ENCODE results near the gene FBXO28.

DNA sequence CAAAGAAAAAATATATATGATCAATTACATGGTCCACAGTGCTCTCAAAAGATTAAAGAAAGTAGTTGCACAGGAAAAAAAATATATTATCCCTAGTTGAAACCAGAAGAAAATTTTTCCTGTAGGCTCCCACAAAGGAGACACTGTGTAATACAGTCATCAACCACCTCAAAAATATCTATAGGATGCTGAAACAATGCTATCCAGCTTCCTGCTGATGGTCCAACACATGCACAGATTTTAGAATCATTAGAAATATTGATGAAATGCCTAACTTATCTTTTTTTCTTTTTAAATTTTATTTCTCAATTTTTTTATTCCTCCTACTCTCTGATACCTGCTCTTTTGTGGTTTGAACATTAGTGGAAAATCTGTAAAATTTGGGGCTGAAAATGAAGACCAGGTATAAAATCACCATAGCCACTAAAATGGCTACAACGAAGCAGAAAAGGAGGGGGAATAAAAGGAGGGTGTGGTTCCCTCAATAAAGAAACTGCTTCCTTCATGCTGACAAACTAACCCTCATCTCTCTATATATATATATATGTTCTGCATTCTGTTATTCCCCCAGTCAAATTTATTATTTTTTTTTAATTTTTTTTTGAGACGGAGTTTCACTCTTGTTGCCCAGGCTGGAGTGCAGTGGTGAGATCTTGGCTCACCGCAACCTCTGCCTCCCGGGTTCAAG is 28.3 kb upstream of the FBXO28 start:
- TF ChIP-seq SMC3 (IDR thresholded peaks at IDR 0.05; ENCODE audit: low read depth, low read length) (no peak), TEAD4 (IDR thresholded peaks at IDR 0.05; ENCODE audit: borderline replicate concordance, insufficient read depth) (no peak), NRF1 (IDR thresholded peaks at IDR 0.05; ENCODE audit: low read depth, low read length) (no peak), RFX5 (IDR thresholded peaks at IDR 0.05; ENCODE audit: low read length) (no peak), EZH2phosphoT487 (IDR thresholded peaks at IDR 0.05; ENCODE audit: borderline replicate concordance, low read depth) (no peak), MXI1 (IDR thresholded peaks at IDR 0.05; ENCODE audit: low read depth, low read length) (no peak), RAD21 (IDR thresholded peaks at IDR 0.05; ENCODE audit: low read length) (no peak), YY1 (IDR thresholded peaks at IDR 0.05; ENCODE audit: low read depth) (no peak), RXRA (IDR thresholded peaks at IDR 0.05; ENCODE audit: borderline replicate concordance, low read depth) (no peak), GATA2 (CRISPR knock-in tag; IDR thresholded peaks at IDR 0.05) (no peak)
- TF ChIP-seq, protein P1, sequence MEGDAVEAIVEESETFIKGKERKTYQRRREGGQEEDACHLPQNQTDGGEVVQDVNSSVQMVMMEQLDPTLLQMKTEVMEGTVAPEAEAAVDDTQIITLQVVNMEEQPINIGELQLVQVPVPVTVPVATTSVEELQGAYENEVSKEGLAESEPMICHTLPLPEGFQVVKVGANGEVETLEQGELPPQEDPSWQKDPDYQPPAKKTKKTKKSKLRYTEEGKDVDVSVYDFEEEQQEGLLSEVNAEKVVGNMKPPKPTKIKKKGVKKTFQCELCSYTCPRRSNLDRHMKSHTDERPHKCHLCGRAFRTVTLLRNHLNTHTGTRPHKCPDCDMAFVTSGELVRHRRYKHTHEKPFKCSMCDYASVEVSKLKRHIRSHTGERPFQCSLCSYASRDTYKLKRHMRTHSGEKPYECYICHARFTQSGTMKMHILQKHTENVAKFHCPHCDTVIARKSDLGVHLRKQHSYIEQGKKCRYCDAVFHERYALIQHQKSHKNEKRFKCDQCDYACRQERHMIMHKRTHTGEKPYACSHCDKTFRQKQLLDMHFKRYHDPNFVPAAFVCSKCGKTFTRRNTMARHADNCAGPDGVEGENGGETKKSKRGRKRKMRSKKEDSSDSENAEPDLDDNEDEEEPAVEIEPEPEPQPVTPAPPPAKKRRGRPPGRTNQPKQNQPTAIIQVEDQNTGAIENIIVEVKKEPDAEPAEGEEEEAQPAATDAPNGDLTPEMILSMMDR (IDR thresholded peaks at IDR 0.05), result no peak
- TF ChIP-seq, protein P2, sequence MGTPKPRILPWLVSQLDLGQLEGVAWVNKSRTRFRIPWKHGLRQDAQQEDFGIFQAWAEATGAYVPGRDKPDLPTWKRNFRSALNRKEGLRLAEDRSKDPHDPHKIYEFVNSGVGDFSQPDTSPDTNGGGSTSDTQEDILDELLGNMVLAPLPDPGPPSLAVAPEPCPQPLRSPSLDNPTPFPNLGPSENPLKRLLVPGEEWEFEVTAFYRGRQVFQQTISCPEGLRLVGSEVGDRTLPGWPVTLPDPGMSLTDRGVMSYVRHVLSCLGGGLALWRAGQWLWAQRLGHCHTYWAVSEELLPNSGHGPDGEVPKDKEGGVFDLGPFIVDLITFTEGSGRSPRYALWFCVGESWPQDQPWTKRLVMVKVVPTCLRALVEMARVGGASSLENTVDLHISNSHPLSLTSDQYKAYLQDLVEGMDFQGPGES (IDR thresholded peaks at IDR 0.05; ENCODE audit: low read depth, low read length), result no peak
- TF ChIP-seq, protein P3, sequence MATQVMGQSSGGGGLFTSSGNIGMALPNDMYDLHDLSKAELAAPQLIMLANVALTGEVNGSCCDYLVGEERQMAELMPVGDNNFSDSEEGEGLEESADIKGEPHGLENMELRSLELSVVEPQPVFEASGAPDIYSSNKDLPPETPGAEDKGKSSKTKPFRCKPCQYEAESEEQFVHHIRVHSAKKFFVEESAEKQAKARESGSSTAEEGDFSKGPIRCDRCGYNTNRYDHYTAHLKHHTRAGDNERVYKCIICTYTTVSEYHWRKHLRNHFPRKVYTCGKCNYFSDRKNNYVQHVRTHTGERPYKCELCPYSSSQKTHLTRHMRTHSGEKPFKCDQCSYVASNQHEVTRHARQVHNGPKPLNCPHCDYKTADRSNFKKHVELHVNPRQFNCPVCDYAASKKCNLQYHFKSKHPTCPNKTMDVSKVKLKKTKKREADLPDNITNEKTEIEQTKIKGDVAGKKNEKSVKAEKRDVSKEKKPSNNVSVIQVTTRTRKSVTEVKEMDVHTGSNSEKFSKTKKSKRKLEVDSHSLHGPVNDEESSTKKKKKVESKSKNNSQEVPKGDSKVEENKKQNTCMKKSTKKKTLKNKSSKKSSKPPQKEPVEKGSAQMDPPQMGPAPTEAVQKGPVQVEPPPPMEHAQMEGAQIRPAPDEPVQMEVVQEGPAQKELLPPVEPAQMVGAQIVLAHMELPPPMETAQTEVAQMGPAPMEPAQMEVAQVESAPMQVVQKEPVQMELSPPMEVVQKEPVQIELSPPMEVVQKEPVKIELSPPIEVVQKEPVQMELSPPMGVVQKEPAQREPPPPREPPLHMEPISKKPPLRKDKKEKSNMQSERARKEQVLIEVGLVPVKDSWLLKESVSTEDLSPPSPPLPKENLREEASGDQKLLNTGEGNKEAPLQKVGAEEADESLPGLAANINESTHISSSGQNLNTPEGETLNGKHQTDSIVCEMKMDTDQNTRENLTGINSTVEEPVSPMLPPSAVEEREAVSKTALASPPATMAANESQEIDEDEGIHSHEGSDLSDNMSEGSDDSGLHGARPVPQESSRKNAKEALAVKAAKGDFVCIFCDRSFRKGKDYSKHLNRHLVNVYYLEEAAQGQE (IDR thresholded peaks at IDR 0.05; ENCODE audit: low read depth, low read length), result no peak

Measured in SK-N-SH (cell line).